A673 (cell line): ENCODE results near the gene PRKCA. TPM values are rescaled to one million over a fixed set of nuclear protein-coding genes. Genes with fewer than 3 reads are reported as not detected.
A peak's percentile ranks its signal among the peaks of the same experiment; 100 is the strongest.

Source experiments
- BruUV-seq: library from RNA; stranded (reverse); fragments of 400-500 nt; replicated peaks from 2 replicates; lab custom pipeline; 2021; lab: Mats Ljungman, UMichigan
- CTCF ChIA-PET: fragments of 300-600 bp; sonication (Branson Sonifier 250); formaldehyde crosslinking; loops from one replicate; lab custom pipeline; 2022; ENCODE audit warnings: antibody characterized with exemption; lab: Charles Lee
- POLR2A ChIA-PET: fragments of 300-600 bp; sonication (Branson Sonifier 250); formaldehyde crosslinking; loops from one replicate; lab custom pipeline; 2022; ENCODE audit warnings: antibody characterized with exemption; ENCODE audit not compliant: low non-redundant PET; lab: Charles Lee
- DNase-seq: peaks from one replicate; pipeline ENCODE4 v3.0.0-alpha.2; 2015; ENCODE audit warnings: low spot score
- H3K27ac ChIP-seq: fragments of 200-600 bp; sonication (generic); 2 replicates; pipeline ENCODE4 v1.5.1; 2016; ENCODE audit warnings: mixed run types, low read depth, mild to moderate bottlenecking, mixed read lengths, antibody characterized with exemption, low read length; ENCODE audit not compliant: poor library complexity, severe bottlenecking
- H3K27me3 ChIP-seq: fragments of 200-600 bp; sonication (generic); replicated peaks from 2 replicates; pipeline ENCODE4 v1.6.1; 2017; ENCODE audit warnings: mixed run types, low read depth, mild to moderate bottlenecking, mixed read lengths, antibody characterized with exemption, low read length; ENCODE audit not compliant: insufficient read depth, poor library complexity
- H3K36me3 ChIP-seq: fragments of 200-600 bp; sonication (generic); 2 replicates; pipeline ENCODE4 v1.6.1; 2016; ENCODE audit warnings: mixed run types, mild to moderate bottlenecking, mixed read lengths, antibody characterized with exemption, low read length; ENCODE audit not compliant: insufficient read depth, poor library complexity, severe bottlenecking
- H3K4me1 ChIP-seq: fragments of 200-600 bp; sonication (generic); 2 replicates; pipeline ENCODE4 v1.6.1; 2017; ENCODE audit warnings: mixed run types, mild to moderate bottlenecking, mixed read lengths, antibody characterized with exemption, low read length; ENCODE audit not compliant: insufficient read depth, poor library complexity, severe bottlenecking
- H3K4me3 ChIP-seq: fragments of 200-600 bp; sonication (generic); 2 replicates; pipeline ENCODE4 v1.5.1; 2016; ENCODE audit warnings: low read depth, mixed run types, mild to moderate bottlenecking, mixed read lengths, low read length; ENCODE audit not compliant: poor library complexity, severe bottlenecking
- H3K9me3 ChIP-seq: fragments of 200-600 bp; sonication (generic); 2 replicates; pipeline ENCODE4 v1.6.1; 2016; ENCODE audit warnings: mixed run types, low read depth, mild to moderate bottlenecking, mixed read lengths, antibody characterized with exemption, low read length; ENCODE audit not compliant: poor library complexity, severe bottlenecking
- EZH2 ChIP-seq: fragments of 200-600 bp; sonication (generic); IDR thresholded peaks from 2 replicates; pipeline ENCODE4 v1.6.1; 2017; ENCODE audit warnings: borderline replicate concordance, low read depth, mild to moderate bottlenecking, mixed read lengths, antibody characterized with exemption, low read length; ENCODE audit not compliant: poor library complexity, severe bottlenecking
- intact Hi-C: fragments of 100-400 bp; cut with micrococcal nuclease; formaldehyde crosslinking; loops from one replicate; pipeline ENCODE4 v1.10.0; 2022; ENCODE audit not compliant: unreplicated experiment
- total RNA-seq: library from RNA; stranded (reverse); gene quantifications from 2 replicates; pipeline ENCODE4 v1.2.3, GENCODE V29; 2021
- TF ChIP-seq, protein P1 (sequence below): fragments of 300-800, 200-600 bp; sonication (generic); conservative IDR thresholded peaks from 2 replicates; pipeline ENCODE4 v1.5.1; 2017; ENCODE audit warnings: low read depth, mild to moderate bottlenecking, antibody characterized with exemption, low read length, moderate library complexity, mixed read lengths

Gene PRKCA
- total RNA-seq, 1 experiment from 2014 or later: 16.3 TPM

DNA sequence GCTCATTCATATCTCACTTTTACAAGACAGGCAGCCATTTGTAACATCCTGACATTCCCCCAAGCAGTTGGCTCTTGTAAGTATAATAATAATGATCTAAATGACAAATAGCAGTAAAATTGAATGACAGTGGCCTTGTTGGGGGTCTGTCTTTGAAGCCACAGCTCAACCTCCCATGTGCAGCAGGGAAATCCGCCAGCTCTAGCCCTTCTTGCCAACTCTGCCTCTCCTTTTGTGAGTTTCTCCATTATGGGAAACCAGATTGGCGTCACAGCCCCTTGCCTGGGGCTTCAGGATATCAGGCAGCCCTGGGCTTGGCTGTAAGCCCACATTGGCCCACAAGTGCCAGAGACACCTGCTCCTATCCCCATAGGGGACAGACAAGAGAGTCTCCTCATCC, 462.1 kb downstream of the PRKCA start:
- peak; percentile 27 for DNase-seq
- no peaks in the 10 kb centered on the region for H3K36me3 ChIP-seq
- H3K4me1 ChIP-seq: no peaks in the 10 kb centered on the region

DNA sequence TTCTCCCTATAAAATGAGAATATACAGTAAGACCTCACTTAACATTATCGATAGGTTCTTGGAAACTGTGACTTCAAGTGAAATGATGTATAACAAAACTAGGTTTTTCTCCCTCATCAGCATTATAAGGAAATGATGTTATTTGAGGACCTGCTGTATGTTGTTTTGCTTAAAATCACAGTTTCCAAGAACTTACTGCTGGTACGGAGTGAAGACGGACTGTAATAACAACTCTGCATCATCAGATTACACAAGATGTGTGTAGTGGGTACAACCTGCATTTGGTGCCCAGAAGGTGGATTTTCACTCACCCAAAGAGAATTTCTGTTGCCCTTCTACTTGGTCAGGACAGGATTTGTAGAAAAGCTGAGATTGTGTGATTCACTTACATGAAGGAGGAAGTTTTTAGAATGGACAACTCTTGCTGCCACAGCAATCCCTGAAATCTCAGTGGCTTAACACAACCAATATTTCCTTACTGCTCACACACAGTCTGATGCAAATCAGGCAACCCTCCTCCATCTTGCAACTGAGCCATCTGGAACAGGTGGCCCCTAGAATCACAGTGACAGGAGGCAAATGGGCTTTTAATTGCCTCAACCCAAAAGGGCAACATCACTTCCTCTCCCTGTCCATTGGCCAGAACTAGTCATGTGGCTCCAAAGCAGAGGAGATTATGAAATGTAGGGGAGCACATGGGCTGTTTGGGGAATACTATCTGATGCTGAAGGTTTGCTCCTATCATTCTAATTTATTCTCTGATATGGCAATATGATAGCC, 464.9 kb downstream of the PRKCA start:
- H3K36me3 ChIP-seq: no peaks in the 10 kb centered on the region
- DNase-seq: no peak
- BruUV-seq: no TSS peak
- intact Hi-C loops: no loop called here
- POLR2A ChIA-PET: no interaction called here
- H3K27ac ChIP-seq: no peak overlapping the region
- CTCF ChIA-PET: interaction anchor here (0.7 kb wide), 1 partner anchor 265 kb away, joined by 4 read pairs; no protein-coding TSS in a partner anchor
- H3K4me3 ChIP-seq: no peak overlapping the region
- no peaks in the 10 kb centered on the region for H3K9me3 ChIP-seq
- H3K4me1 ChIP-seq: peaks cover 5% of the 10 kb centered on the region
- H3K27me3 ChIP-seq: no peaks in the 10 kb centered on the region
- TF ChIP-seq EZH2: no peak
- TF ChIP-seq, protein P1, sequence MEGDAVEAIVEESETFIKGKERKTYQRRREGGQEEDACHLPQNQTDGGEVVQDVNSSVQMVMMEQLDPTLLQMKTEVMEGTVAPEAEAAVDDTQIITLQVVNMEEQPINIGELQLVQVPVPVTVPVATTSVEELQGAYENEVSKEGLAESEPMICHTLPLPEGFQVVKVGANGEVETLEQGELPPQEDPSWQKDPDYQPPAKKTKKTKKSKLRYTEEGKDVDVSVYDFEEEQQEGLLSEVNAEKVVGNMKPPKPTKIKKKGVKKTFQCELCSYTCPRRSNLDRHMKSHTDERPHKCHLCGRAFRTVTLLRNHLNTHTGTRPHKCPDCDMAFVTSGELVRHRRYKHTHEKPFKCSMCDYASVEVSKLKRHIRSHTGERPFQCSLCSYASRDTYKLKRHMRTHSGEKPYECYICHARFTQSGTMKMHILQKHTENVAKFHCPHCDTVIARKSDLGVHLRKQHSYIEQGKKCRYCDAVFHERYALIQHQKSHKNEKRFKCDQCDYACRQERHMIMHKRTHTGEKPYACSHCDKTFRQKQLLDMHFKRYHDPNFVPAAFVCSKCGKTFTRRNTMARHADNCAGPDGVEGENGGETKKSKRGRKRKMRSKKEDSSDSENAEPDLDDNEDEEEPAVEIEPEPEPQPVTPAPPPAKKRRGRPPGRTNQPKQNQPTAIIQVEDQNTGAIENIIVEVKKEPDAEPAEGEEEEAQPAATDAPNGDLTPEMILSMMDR: no peak

More for the DNA sequence above, 462.1 kb downstream of the PRKCA start:
- intact Hi-C loops: no loop called here
- Histone ChIP-seq H3K27ac (no peak overlapping the region), H3K27me3 (no peaks in the 10 kb centered on the region), H3K4me3 (no peak overlapping the region), H3K9me3 (no peaks in the 10 kb centered on the region)
- TF ChIP-seq, protein P1: no peak
- TF ChIP-seq EZH2: no peak
- no TSS peak for BruUV-seq
- ChIA-PET CTCF (no interaction called here), POLR2A (no interaction called here)

DNA sequence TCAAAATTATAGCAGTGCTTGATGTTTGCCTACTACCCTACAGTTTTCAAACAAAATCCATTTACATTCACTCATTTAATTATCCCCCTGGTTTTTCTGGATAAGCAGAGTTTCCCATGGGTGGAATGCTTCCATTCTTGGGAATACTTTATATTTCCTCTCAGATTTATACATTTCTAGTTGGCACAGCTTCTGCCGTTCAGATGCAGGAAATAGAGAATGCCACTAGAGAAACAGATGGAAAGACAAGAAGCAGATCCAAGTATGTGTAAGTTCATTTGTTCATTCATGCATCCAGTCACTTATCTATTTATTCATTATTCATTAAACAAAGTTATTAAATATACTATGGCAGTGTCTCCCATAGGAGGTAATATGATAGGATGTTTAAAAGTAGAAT, 467.5 kb downstream of the PRKCA start:
- Histone ChIP-seq H3K36me3 (no peaks in the 10 kb centered on the region), H3K4me1 (peaks cover 5% of the 10 kb centered on the region), H3K9me3 (no peaks in the 10 kb centered on the region), H3K4me3 (no peak overlapping the region), H3K27me3 (no peaks in the 10 kb centered on the region), H3K27ac (no peak overlapping the region)
- POLR2A ChIA-PET: no interaction called here
- BruUV-seq: no TSS peak
- no peak for DNase-seq
- CTCF ChIA-PET: no interaction called here
- intact Hi-C loops: no loop called here
- TF ChIP-seq, protein P1: no peak
- no peak for TF ChIP-seq EZH2
